Fibroblast of mammary gland (primary cell): Measurements from ENCODE around the gene CSDE1.

Experiments used
- DNase-seq: peaks from one replicate; pipeline ENCODE4 v3.0.0-alpha.2; 2010; ENCODE audit warnings: low read depth
- H3K4me3 ChIP-seq: 2 replicates; pipeline ENCODE4 v1.5.1; 2011; ENCODE audit warnings: low read depth, mild to moderate bottlenecking, low read length, moderate library complexity; ENCODE audit not compliant: control insufficient read depth
- TF ChIP-seq, protein P1 (sequence below): conservative IDR thresholded peaks from 2 replicates; pipeline ENCODE4 v1.5.1; 2011; ENCODE audit warnings: low read depth, low read length, inconsistent platforms; ENCODE audit not compliant: control insufficient read depth, insufficient read depth

Gene CSDE1

DNA sequence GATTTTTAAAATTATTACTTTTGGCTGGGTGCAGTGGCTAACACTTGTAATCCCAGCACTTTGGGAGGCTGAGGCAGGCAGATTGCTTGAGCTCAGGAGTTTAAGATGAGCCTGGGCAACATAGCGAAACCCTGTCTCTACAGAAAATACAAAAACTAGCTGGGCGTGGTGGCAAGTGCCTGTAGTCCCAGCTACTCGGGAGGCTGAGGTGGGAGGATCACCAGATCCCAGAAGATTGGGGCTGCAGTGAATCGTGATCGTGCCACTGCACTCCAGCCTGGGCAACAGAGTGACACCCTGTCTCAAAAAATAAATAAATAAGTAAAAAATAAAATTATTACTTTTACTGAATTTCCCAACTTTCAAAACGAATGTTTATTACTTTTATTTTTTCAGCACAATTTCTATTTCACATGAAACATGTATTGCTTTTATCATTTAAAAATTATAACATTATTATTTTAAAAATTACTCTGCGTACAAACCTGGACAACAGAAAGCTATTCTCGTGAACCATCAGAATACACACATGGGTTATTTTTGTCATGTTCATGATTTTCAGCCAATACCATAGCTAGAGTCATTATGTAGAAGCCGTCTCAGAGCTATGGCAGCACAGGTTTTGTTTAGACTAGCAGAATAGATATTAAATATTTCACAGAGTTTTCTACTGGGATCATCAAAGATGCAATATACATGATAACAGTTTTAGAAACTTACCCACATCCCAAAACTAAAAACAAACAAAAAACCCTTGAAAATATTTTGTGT lies 63.1 kb downstream of the CSDE1 start:
- no peak for DNase-seq
- TF ChIP-seq, protein P1, sequence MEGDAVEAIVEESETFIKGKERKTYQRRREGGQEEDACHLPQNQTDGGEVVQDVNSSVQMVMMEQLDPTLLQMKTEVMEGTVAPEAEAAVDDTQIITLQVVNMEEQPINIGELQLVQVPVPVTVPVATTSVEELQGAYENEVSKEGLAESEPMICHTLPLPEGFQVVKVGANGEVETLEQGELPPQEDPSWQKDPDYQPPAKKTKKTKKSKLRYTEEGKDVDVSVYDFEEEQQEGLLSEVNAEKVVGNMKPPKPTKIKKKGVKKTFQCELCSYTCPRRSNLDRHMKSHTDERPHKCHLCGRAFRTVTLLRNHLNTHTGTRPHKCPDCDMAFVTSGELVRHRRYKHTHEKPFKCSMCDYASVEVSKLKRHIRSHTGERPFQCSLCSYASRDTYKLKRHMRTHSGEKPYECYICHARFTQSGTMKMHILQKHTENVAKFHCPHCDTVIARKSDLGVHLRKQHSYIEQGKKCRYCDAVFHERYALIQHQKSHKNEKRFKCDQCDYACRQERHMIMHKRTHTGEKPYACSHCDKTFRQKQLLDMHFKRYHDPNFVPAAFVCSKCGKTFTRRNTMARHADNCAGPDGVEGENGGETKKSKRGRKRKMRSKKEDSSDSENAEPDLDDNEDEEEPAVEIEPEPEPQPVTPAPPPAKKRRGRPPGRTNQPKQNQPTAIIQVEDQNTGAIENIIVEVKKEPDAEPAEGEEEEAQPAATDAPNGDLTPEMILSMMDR, result no peak

DNA sequence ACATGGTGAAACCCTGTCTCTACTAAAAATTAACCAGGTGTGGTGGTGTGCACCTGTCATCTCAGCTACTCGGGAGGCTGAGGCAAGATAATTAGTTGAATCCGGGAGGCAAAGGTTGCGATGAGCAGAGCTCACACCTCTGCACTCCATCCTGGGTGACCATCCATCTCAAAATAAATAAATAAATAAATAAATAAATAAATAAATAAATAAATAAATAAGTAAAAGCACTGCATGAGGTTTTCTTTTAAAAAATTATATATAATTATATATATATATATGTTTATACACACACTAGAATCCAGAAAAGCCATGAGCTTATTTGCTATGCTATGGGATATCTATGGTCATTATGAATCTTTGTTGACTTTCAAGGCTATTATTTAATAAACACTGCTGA lies 64.8 kb downstream of the CSDE1 start:
- TF ChIP-seq, protein P1, result no peak
- no peak overlapping the region for H3K4me3 ChIP-seq
- DNase-seq, result no peak

More for the DNA sequence above, 63.1 kb downstream of the CSDE1 start:
- no peak overlapping the region for H3K4me3 ChIP-seq

GRCh38 chr1:114691061-114691460 lies 66.7 kb downstream of the CSDE1 start:
- no peak for DNase-seq
- TF ChIP-seq, protein P1, result no peak

DNA sequence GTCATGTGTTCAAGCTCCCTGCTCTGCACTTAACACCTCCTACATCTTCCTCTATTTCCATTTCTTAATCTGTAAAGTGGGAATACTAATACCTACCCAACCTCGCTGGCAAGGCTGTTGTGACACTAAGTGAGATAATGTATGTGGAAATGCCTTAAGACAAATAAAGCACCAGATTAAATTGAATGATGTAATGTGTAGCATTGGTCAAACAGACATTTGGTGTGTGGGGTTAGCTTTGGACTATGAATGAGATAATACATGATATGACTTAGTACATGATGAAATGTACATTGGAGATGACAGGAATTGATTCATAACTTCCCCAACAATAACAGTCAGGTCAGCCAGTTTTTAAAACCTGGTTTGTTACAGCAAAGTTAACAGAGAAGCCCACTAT lies 67.6 kb downstream of the CSDE1 start:
- no peak overlapping the region for H3K4me3 ChIP-seq
- TF ChIP-seq, protein P1, result no peak
- DNase-seq, result no peak

More at GRCh38 chr1:114691061-114691460, 66.7 kb downstream of the CSDE1 start:
- H3K4me3 ChIP-seq, result no peak overlapping the region

GRCh38 chr1:114688526-114688925 lies 69.3 kb downstream of the CSDE1 start:
- H3K4me3 ChIP-seq, result no peak overlapping the region
- no peak for DNase-seq
- TF ChIP-seq, protein P1, result no peak

- no peak overlapping the region for H3K4me3 ChIP-seq
- TF ChIP-seq, protein P1, result no peak
- no peak for DNase-seq
These were observed 71.9 kb downstream of the CSDE1 start for GRCh38 chr1:114685851-114686250.

GRCh38 chr1:114677691-114678090 lies 80.1 kb downstream of the CSDE1 start:
- no peak for DNase-seq
- TF ChIP-seq, protein P1, result no peak
- H3K4me3 ChIP-seq, result no peak overlapping the region
